ENCODE results near the gene FSTL5.

DNA sequence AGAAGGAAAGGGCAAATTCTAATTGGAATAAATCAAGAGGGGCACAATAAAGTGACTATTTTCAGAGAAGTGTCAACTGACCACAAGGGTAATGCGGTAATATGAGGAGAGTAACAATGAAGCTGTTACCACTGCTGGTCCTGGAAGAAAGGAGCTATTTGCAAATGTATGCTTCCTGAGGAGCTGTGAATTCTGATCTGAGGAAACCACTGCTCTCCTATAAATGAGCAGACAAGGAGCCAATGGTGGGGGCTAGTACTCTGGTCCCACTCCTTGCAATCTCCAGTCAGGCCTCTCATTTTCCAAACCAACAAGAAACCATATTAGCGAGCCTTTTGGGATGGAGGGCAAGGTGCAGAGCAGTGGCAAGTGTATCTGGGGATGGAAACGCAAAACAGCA is 770.2 kb downstream of the FSTL5 start:
- TF ChIP-seq, protein P1, sequence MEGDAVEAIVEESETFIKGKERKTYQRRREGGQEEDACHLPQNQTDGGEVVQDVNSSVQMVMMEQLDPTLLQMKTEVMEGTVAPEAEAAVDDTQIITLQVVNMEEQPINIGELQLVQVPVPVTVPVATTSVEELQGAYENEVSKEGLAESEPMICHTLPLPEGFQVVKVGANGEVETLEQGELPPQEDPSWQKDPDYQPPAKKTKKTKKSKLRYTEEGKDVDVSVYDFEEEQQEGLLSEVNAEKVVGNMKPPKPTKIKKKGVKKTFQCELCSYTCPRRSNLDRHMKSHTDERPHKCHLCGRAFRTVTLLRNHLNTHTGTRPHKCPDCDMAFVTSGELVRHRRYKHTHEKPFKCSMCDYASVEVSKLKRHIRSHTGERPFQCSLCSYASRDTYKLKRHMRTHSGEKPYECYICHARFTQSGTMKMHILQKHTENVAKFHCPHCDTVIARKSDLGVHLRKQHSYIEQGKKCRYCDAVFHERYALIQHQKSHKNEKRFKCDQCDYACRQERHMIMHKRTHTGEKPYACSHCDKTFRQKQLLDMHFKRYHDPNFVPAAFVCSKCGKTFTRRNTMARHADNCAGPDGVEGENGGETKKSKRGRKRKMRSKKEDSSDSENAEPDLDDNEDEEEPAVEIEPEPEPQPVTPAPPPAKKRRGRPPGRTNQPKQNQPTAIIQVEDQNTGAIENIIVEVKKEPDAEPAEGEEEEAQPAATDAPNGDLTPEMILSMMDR (IDR thresholded peaks at IDR 0.05; ENCODE audit: poor library complexity) = no peak
- TF ChIP-seq EZH2phosphoT487 (IDR thresholded peaks at IDR 0.05; ENCODE audit: low read depth, severe bottlenecking, unreplicated experiment) = no peak
- TF ChIP-seq EZH2 (IDR thresholded peaks at IDR 0.05; ENCODE audit: borderline replicate concordance) = no peak

All from hepatocyte (in vitro differentiated cells).